ENCODE results near the gene FADS3. TPM values are rescaled to one million over a fixed set of nuclear protein-coding genes. Genes with fewer than 3 reads are reported as not detected.

Gene FADS3
- total RNA-seq, 4 donors from 2014 or later, result 25.2 to 37.6 (median 31.2) TPM

- Histone ChIP-seq H3K4me3 (replicated peaks in 1 of 3) (no peak overlapping the region), H3K9me3 (no peaks in the 10 kb centered on the region), H3K27me3 (no peaks in the 10 kb centered on the region), H3K4me1 (no peaks in the 10 kb centered on the region), H3K27ac (no peak overlapping the region), H3K36me3 (no peaks in the 10 kb centered on the region)
- TF ChIP-seq POLR2A (IDR thresholded peaks at IDR 0.05), result no peak
- intact Hi-C loops (cut with DNase I), result no loop called here
- DNase-seq, result no peak
- WGBS, 2 donors, result 93 to 94% methylated on average over 10 to 11 of the region's 11 CpGs
These were observed 11.3 kb downstream of the FADS3 start for GRCh38 chr11:61880031-61880430.

- intact Hi-C loops (cut with DNase I), result no loop called here
- TF ChIP-seq CTCF (IDR thresholded peaks at IDR 0.05), result no peak
These were observed 12.2 kb downstream of the FADS3 start for GRCh38 chr11:61879152-61879551.

GRCh38 chr11:61875698-61876097 is 15.6 kb downstream of the FADS3 start:
- no peaks in the 10 kb centered on the region for H3K9me3 ChIP-seq
- H3K4me1 ChIP-seq, result peaks cover 5 to 17% of the 10 kb centered on the region in 2 donors
- TF ChIP-seq CTCF (IDR thresholded peaks at IDR 0.05), result no peak
- no peaks in the 10 kb centered on the region for H3K36me3 ChIP-seq
- H3K27me3 ChIP-seq, result no peaks in the 10 kb centered on the region
- DNase-seq, result no peak
- no peak overlapping the region for H3K4me3 ChIP-seq (replicated peaks in 1 of 3)
- no peak overlapping the region for H3K27ac ChIP-seq
- 94 to 100% methylated on average over 4 to 14 of the region's 14 CpGs for WGBS, 2 donors
- intact Hi-C loops (cut with DNase I), result no loop called here

More at GRCh38 chr11:61879152-61879551, 12.2 kb downstream of the FADS3 start:
- Histone ChIP-seq H3K4me3 (replicated peaks in 1 of 3) (no peak overlapping the region), H3K4me1 (peaks cover 5 to 9% of the 10 kb centered on the region in 2 donors), H3K9me3 (no peaks in the 10 kb centered on the region), H3K36me3 (no peaks in the 10 kb centered on the region), H3K27me3 (no peaks in the 10 kb centered on the region), H3K27ac (no peak overlapping the region)
- DNase-seq, result no peak
- WGBS, 2 donors, result 85 to 92% methylated on average over 2 to 7 of the region's 7 CpGs

- DNase-seq, result no peak
- H3K27me3 ChIP-seq, result no peaks in the 10 kb centered on the region
- no peak for TF ChIP-seq CTCF (IDR thresholded peaks at IDR 0.05)
- TF ChIP-seq POLR2A (IDR thresholded peaks at IDR 0.05), result no peak
- H3K27ac ChIP-seq, result no peak overlapping the region
- H3K4me3 ChIP-seq (replicated peaks in 1 of 3), result no peak overlapping the region
- peaks cover 5 to 17% of the 10 kb centered on the region in 2 donors for H3K4me1 ChIP-seq
- intact Hi-C loops (cut with DNase I), result no loop called here
- 75 to 85% methylated on average over 3 of the region's 3 CpGs for WGBS, 2 donors
- H3K9me3 ChIP-seq, result no peaks in the 10 kb centered on the region
- no peaks in the 10 kb centered on the region for H3K36me3 ChIP-seq
These were observed 16.5 kb downstream of the FADS3 start for GRCh38 chr11:61874853-61875252.

DNA sequence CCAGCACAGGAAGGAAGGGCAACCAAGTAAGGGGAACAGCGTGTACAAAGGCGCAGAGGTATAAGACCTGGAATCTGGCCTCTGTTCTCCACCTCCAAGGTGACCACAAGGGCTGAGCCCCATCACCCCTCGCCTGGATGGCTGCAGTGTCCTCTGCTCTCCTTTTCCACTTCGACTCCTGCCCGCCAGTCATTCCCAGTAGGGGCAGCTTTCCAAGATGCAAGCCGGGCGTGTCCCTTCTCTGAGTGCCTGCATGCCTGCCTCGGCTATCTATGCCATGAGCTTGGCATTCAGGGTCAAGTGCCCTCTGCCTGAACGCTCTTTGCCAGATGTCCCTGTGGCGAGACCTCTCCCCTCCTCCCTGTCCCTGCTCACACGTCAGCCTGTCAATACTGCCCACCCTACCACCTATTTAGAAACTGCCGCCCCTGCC is 17.0 kb downstream of the FADS3 start:
- H3K36me3 ChIP-seq, result no peaks in the 10 kb centered on the region

More for the DNA sequence above, 17.0 kb downstream of the FADS3 start:
- WGBS, 2 donors, result 49 to 54% methylated on average over 11 to 12 of the region's 12 CpGs
- Histone ChIP-seq H3K9me3 (no peaks in the 10 kb centered on the region), H3K27me3 (no peaks in the 10 kb centered on the region), H3K4me1 (peaks cover 5 to 17% of the 10 kb centered on the region in 2 donors), H3K27ac (no peak overlapping the region), H3K4me3 (replicated peaks in 1 of 3) (no peak overlapping the region)
- intact Hi-C loops (cut with DNase I), result no loop called here
- peak; percentile 55 to 67 for DNase-seq
- TF ChIP-seq CTCF (IDR thresholded peaks at IDR 0.05) (no peak), POLR2A (IDR thresholded peaks at IDR 0.05) (no peak)
